Smooth muscle cell (in vitro differentiated cells): Measurements from ENCODE around the gene BMP8B. TPM values are rescaled to one million over a fixed set of nuclear protein-coding genes. Genes with fewer than 3 reads are reported as not detected.

Experiments used
- DNase-seq: peaks from one replicate; lab custom pipeline; 2025; ENCODE audit not compliant: unreplicated experiment; lab: John Stamatoyannopoulos, UW
- H2AFZ ChIP-seq: fragments of 200-600 bp; sonication (generic); 2 replicates; pipeline ENCODE4 v1.6.0; 2016; ENCODE audit warnings: antibody characterized with exemption, low read depth, mild to moderate bottlenecking
- H3F3A ChIP-seq: fragments of 200-600 bp; sonication (generic); 2 replicates; pipeline ENCODE4 v1.6.0; 2017; ENCODE audit warnings: antibody characterized with exemption, low read depth
- H3K27ac ChIP-seq: fragments of 200-600 bp; sonication (generic); 2 replicates; pipeline ENCODE4 v1.5.1; 2016; ENCODE audit warnings: low read depth, mild to moderate bottlenecking
- H3K27me3 ChIP-seq: fragments of 200-600 bp; sonication (generic); 2 replicates; pipeline ENCODE4 v1.6.1; 2016; ENCODE audit warnings: low read depth, mild to moderate bottlenecking
- H3K36me3 ChIP-seq: fragments of 200-600 bp; sonication (generic); 2 replicates; pipeline ENCODE4 v1.5.1; 2016; ENCODE audit warnings: low read depth
- H3K4me1 ChIP-seq: fragments of 200-600 bp; sonication (generic); 2 replicates; pipeline ENCODE4 v1.5.1; 2016; ENCODE audit warnings: low read depth
- H3K4me2 ChIP-seq: fragments of 200-600 bp; sonication (generic); 2 replicates; pipeline ENCODE4 v1.6.0; 2016; ENCODE audit warnings: mild to moderate bottlenecking
- H3K4me3 ChIP-seq: fragments of 200-600 bp; sonication (generic); 2 replicates; pipeline ENCODE4 v1.5.1; 2016; ENCODE audit warnings: mild to moderate bottlenecking
- H3K79me2 ChIP-seq: fragments of 200-600 bp; sonication (generic); 2 replicates; pipeline ENCODE4 v1.6.0; 2016; ENCODE audit warnings: low read depth, mild to moderate bottlenecking
- H3K9ac ChIP-seq: fragments of 200-600 bp; sonication (generic); 2 replicates; pipeline ENCODE4 v1.6.0; 2016; ENCODE audit warnings: low read depth
- H3K9me3 ChIP-seq: fragments of 200-600 bp; sonication (generic); replicated peaks from 2 replicates; pipeline ENCODE4 v1.5.1; 2016; ENCODE audit warnings: low read depth
- H4K20me1 ChIP-seq: fragments of 200-600 bp; sonication (generic); 2 replicates; pipeline ENCODE4 v1.6.0; 2016; ENCODE audit warnings: low read depth
- CTCF ChIP-seq: fragments of 200-600 bp; sonication (generic); IDR thresholded peaks from 2 replicates; pipeline ENCODE4 v1.5.1; 2017; ENCODE audit warnings: borderline replicate concordance, mild to moderate bottlenecking, antibody characterized with exemption; ENCODE audit not compliant: insufficient read depth, poor library complexity, severe bottlenecking
- WGBS: methylation state at CpG from one replicate; pipeline ENCODE4 v1.1.7; 2016; ENCODE audit warnings: low lambda C conversion rate; 5-methylcytosine and 5-hydroxymethylcytosine counted together
- polyA plus RNA-seq: library from polyadenylated mRNA; unstranded; fragments of >200 nt; fragmentation: Nextera tagmentation; extraction: Ambion mirVana; gene quantifications from 2 replicates; pipeline ENCODE4 v1.2.1, GENCODE V29; 2016
- total RNA-seq: library from RNA; depleted of rRNA; stranded (reverse); fragments of >200 nt; gene quantifications from 2 replicates; pipeline ENCODE4 v1.2.3, GENCODE V29; 2014

BMP8B gene
- total and polyA plus RNA-seq, 2 experiments from 2014 or later = 0.06 TPM; not detected in 1

DNA sequence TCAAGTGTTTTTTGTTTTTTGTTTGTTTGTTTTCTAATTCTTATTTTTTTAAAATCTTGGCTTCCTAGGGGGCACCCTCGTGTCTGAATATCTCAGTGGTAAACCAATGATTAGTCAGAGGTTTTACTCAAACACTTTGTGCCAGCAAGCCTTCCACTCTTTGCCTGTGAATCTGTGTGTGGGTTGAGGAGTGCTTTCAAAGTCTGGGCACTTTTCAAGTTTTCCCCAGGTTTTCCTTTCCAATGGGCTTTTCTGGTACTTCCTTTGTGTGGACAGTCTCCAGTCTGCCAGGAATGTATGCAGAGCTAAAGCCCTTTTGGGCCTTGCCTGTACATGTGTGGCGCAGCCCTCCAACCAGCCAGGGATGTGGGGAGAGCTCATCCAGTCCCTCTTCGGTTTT is 59.6 kb downstream of the BMP8B start:
- Histone ChIP-seq H4K20me1 (no peaks in the 10 kb centered on the region), H3K9ac (no peak overlapping the region), H3K4me2 (no peak overlapping the region), H2AFZ (no peak overlapping the region), H3K27me3 (peaks cover 93% of the 10 kb centered on the region), H3K36me3 (no peaks in the 10 kb centered on the region), H3K27ac (no peak overlapping the region), H3K9me3 (no peaks in the 10 kb centered on the region), H3K4me1 (no peaks in the 10 kb centered on the region), H3K79me2 (no peaks in the 10 kb centered on the region), H3F3A (no peaks in the 10 kb centered on the region), H3K4me3 (no peak overlapping the region)
- no peak for DNase-seq
- 49% methylated on average over 3 of the region's 3 CpGs for WGBS
- no peak for TF ChIP-seq CTCF

- Histone ChIP-seq H2AFZ (no peak overlapping the region), H3K4me1 (no peaks in the 10 kb centered on the region), H3K27ac (no peak overlapping the region), H4K20me1 (no peaks in the 10 kb centered on the region), H3K9ac (no peak overlapping the region), H3K79me2 (no peaks in the 10 kb centered on the region), H3K4me3 (no peak overlapping the region), H3K36me3 (no peaks in the 10 kb centered on the region), H3F3A (no peaks in the 10 kb centered on the region), H3K27me3 (peaks cover 90% of the 10 kb centered on the region), H3K4me2 (no peak overlapping the region), H3K9me3 (no peaks in the 10 kb centered on the region)
- DNase-seq = no peak
- no peak for TF ChIP-seq CTCF
- WGBS = 78% methylated on average over 14 of the region's 14 CpGs
Measured at GRCh38 chr1:39727932-39728317, 60.7 kb downstream of the BMP8B start.

DNA sequence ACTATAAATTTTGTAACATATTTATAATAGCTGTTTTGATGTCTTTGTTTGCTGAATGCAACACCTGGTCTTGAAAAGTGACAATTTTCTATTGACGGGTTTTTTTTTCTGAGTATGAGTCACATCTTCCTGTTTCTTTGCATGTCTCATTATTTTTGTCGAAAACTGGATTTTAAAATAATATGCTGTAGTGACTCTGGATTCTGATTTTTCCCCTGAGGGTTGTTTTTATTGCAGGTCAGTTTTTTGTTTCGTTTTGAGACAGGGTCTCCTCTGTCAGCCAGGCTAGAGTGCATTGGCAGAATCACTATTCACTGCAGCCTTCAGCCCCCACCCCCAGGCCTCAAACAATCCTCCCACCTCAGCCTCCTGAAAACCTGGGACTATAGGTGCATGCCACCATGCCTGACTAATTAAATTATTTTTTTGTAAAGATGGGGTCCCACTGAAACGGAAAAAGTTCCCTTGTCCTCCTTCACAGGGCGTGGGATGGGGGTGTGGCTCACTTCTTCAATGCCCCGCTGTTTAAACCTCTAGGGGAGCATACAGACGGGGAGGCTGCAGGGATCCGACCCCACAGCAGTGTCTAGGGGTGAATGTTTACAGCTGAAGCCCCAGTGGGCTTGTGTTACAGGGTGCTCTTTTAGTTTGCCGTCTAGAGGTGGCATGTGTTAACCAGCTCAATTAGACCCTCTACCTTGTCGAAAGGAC is 61.3 kb downstream of the BMP8B start:
- Histone ChIP-seq H3K4me1 (no peaks in the 10 kb centered on the region), H2AFZ (no peak overlapping the region), H3K27ac (no peak overlapping the region), H4K20me1 (no peaks in the 10 kb centered on the region), H3K4me2 (no peak overlapping the region), H3K36me3 (no peaks in the 10 kb centered on the region), H3K4me3 (no peak overlapping the region), H3K27me3 (peaks cover 89% of the 10 kb centered on the region), H3K79me2 (no peaks in the 10 kb centered on the region), H3F3A (no peaks in the 10 kb centered on the region), H3K9ac (no peak overlapping the region), H3K9me3 (no peaks in the 10 kb centered on the region)
- DNase-seq = no peak
- 57% methylated on average over 10 of the region's 10 CpGs for WGBS
- no peak for TF ChIP-seq CTCF

GRCh38 chr1:39726600-39726999 is 62.1 kb downstream of the BMP8B start:
- peaks cover 89% of the 10 kb centered on the region for H3K27me3 ChIP-seq
- no peak for DNase-seq
- no peaks in the 10 kb centered on the region for H3K9me3 ChIP-seq
- no peak overlapping the region for H3K9ac ChIP-seq
- no peaks in the 10 kb centered on the region for H3K79me2 ChIP-seq
- WGBS = 89% methylated on average over 3 of the region's 3 CpGs
- H3F3A ChIP-seq = no peaks in the 10 kb centered on the region
- no peaks in the 10 kb centered on the region for H4K20me1 ChIP-seq
- no peaks in the 10 kb centered on the region for H3K4me1 ChIP-seq
- H3K4me2 ChIP-seq = no peak overlapping the region
- H3K27ac ChIP-seq = no peak overlapping the region
- no peak for TF ChIP-seq CTCF
- H2AFZ ChIP-seq = no peak overlapping the region
- H3K36me3 ChIP-seq = no peaks in the 10 kb centered on the region
- no peak overlapping the region for H3K4me3 ChIP-seq
